Measurements from ENCODE around the gene RCE1.
A peak's percentile ranks its signal among the peaks of the same experiment; 100 is the strongest.

The RCE1 gene

DNA sequence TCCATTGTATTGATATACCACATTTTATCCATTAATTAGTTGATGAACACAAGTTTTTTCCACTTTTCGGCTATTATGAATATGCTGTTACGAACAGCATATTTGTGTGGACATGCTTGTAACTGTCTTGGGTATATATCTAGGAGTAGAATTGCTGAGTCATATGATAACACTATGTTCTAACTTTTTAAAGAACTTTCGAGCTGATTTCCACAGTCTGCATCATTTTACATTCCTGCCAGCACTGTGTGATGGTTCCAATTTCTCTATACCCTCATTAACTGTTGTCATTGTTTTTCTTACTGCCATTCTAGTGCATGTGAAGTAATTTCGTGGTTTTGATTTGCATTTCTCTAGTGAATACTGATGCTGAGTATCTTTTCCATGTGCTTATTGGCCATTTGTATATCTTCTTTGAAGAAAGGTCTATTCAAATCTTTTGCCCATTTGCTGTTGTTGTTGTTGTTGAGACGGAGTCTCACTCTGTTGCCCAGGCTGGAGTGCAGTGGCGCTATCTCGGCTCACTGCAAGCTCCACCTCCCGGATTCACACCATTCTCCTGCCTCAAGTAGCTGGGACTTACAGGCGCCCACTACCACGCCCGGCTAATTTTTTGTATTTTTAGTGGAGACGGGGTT, 7.4 kb upstream of the RCE1 start:
- H3K27ac ChIP-seq (replicated peaks) = no peak overlapping the region

DNA sequence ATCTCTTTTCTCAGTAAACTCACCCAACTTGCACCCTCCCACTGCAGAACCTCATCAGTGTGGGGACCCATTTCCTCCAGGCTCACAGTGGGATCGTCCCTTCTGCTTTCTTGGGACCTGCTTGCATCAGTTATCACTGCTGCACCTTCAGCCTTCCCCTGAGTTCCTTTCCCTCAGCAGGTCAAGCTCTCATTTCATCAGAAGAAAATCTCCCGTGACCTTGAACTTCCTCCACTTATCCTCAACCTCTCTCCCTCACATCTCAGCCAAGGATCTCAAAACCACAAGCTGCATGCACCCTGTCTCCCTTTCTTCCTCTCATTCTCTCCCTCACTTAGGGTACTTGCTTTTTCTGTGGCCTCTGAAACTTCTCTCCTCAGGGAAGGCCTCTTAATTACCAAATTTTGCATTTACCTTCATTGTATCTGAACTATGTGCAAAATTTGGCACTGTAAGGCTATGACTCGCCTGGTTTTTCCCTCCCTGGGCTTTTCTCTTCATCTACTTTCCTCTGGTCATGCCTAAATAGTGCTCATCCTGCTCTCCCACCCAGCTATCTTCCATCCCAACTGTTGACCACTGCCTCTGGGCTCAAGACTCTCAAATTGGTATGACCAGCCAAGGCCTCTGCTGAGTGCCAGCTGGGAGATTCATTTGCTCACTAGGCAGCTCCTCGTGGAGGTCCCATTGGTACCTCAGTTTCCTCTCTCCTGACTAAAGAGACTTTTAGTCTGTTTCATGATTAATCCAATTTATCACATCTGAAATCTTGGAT, 2.7 kb upstream of the RCE1 start:
- Histone ChIP-seq H3K27me3 (ENCODE audit: insufficient read depth, poor library complexity, severe bottlenecking) (no peaks in the 10 kb centered on the region), H3K4me3 (replicated peaks; ENCODE audit: insufficient read depth, low read length) (no peak overlapping the region), H3K27ac (replicated peaks) (no peak overlapping the region)
- peak; percentile 53; the same call in 1 of the 2 replicates for TF ChIP-seq POLR2AphosphoS5 (IDR thresholded peaks at IDR 0.05; ENCODE audit: low read depth)
- TF ChIP-seq GABPA (IDR thresholded peaks at IDR 0.05; ENCODE audit: low read depth) = no peak
- TF ChIP-seq REST (IDR thresholded peaks at IDR 0.05; ENCODE audit: insufficient replicate concordance, low read depth) = no peak
- no peak for TF ChIP-seq SPI1 (IDR thresholded peaks at IDR 0.05; ENCODE audit: borderline replicate concordance, low read depth)
- TF ChIP-seq CTCF (IDR thresholded peaks at IDR 0.05; ENCODE audit: insufficient read depth, low read length) = no peak
- DNase-seq (ENCODE audit: low read depth in 1 of 2, low spot score in 1 of 2) = peak in 1 of 2 experiments; percentile 34

More for the DNA sequence above, 7.4 kb upstream of the RCE1 start:
- Histone ChIP-seq H3K27me3 (ENCODE audit: insufficient read depth, poor library complexity, severe bottlenecking) (no peaks in the 10 kb centered on the region), H3K4me3 (replicated peaks; ENCODE audit: insufficient read depth, low read length) (no peak overlapping the region)
- DNase-seq (ENCODE audit: low read depth in 1 of 2, low spot score in 1 of 2) = no peak
- TF ChIP-seq REST (IDR thresholded peaks at IDR 0.05; ENCODE audit: insufficient replicate concordance, low read depth) = no peak
- TF ChIP-seq GABPA (IDR thresholded peaks at IDR 0.05; ENCODE audit: low read depth) = no peak
- no peak for TF ChIP-seq SPI1 (IDR thresholded peaks at IDR 0.05; ENCODE audit: borderline replicate concordance, low read depth)

GRCh38 chr11:66841861-66842260, 1.4 kb upstream of the RCE1 start:
- no peak for TF ChIP-seq REST (IDR thresholded peaks at IDR 0.05; ENCODE audit: insufficient replicate concordance, low read depth)
- no peak for TF ChIP-seq SPI1 (IDR thresholded peaks at IDR 0.05; ENCODE audit: borderline replicate concordance, low read depth)
- no peak for TF ChIP-seq CTCF (IDR thresholded peaks at IDR 0.05; ENCODE audit: insufficient read depth, low read length)
- no peak for TF ChIP-seq GABPA (IDR thresholded peaks at IDR 0.05; ENCODE audit: low read depth)
- TF ChIP-seq POLR2AphosphoS5 (IDR thresholded peaks at IDR 0.05; ENCODE audit: low read depth) = no peak
- no peak for DNase-seq (ENCODE audit: low read depth in 1 of 2, low spot score in 1 of 2)
- peak overlapping the region; percentile 99 for H3K27ac ChIP-seq (replicated peaks)

More at GRCh38 chr11:66841861-66842260, 1.4 kb upstream of the RCE1 start:
- H3K4me3 ChIP-seq (replicated peaks; ENCODE audit: insufficient read depth, low read length) = peak overlapping the region; percentile 86
- H3K27me3 ChIP-seq (ENCODE audit: insufficient read depth, poor library complexity, severe bottlenecking) = no peaks in the 10 kb centered on the region

Measured in HL-60 (cell line).